ENCODE measurements around the gene PPOX. TPM values are rescaled to one million over a fixed set of nuclear protein-coding genes. Genes with fewer than 3 reads are reported as not detected.

PPOX gene
- total RNA-seq, 1 experiment from 2014 or later, result 23.1 TPM

DNA sequence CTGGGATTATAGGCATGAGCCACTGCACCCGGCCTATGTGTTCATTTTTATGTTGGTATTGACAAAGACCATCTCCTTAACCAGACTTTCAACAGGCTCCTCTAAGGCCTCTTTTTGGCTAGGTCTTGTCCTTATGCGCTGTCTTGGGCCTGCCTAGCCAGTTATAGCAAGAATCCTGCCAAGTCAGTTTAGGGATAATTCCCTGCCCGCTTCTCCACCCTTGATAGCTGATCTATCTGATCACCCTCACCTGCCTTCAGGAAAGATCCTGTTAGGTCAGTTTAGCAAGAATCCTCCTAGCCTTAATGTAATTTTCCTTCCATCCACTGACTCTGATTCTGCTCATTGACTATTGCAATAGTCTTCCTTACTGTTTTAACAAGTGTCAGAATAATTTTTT lies 13.5 kb downstream of the PPOX start:
- Histone ChIP-seq H4K20me1 (ENCODE audit: insufficient read depth) (no peaks in the 10 kb centered on the region), H3K9me3 (ENCODE audit: insufficient read depth, low read depth) (no peaks in the 10 kb centered on the region), H3K27me3 (ENCODE audit: insufficient read depth, low read depth) (no peaks in the 10 kb centered on the region), H3K4me2 (no peak overlapping the region), H3K4me1 (replicated peaks; ENCODE audit: insufficient read depth) (peaks cover 25% of the 10 kb centered on the region), H3K9me2 (ENCODE audit: insufficient read depth) (no peaks in the 10 kb centered on the region), H3K36me3 (ENCODE audit: low read depth) (no peaks in the 10 kb centered on the region), H3K27ac (no peak overlapping the region), H3K79me2 (ENCODE audit: low read depth) (peaks cover 14% of the 10 kb centered on the region), H2AFZ (no peak overlapping the region), H3K4me3 (no peak overlapping the region), H3F3A (ENCODE audit: insufficient read depth, low read depth) (peaks cover 13% of the 10 kb centered on the region; the same call in 1 of the 2 replicates)
- no peak for TF ChIP-seq EZH2 (IDR thresholded peaks at IDR 0.05; ENCODE audit: low read depth)
- TF ChIP-seq, protein P1, sequence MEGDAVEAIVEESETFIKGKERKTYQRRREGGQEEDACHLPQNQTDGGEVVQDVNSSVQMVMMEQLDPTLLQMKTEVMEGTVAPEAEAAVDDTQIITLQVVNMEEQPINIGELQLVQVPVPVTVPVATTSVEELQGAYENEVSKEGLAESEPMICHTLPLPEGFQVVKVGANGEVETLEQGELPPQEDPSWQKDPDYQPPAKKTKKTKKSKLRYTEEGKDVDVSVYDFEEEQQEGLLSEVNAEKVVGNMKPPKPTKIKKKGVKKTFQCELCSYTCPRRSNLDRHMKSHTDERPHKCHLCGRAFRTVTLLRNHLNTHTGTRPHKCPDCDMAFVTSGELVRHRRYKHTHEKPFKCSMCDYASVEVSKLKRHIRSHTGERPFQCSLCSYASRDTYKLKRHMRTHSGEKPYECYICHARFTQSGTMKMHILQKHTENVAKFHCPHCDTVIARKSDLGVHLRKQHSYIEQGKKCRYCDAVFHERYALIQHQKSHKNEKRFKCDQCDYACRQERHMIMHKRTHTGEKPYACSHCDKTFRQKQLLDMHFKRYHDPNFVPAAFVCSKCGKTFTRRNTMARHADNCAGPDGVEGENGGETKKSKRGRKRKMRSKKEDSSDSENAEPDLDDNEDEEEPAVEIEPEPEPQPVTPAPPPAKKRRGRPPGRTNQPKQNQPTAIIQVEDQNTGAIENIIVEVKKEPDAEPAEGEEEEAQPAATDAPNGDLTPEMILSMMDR (conservative IDR thresholded peaks at IDR 0.05), result no peak
- intact Hi-C loops (cut with micrococcal nuclease; ENCODE audit: unreplicated experiment), result no loop called here
- BruUV-seq (replicated peaks), result no TSS peak
- DNase-seq, result peak in 1 of 2 experiments; percentile 69
- ChIA-PET CTCF (no interaction called here), POLR2A (ENCODE audit: unreplicated experiment) (interaction anchor here (0.6 kb wide), 1 partner anchor 202 kb away, joined by 3 read pairs; no protein-coding TSS in a partner anchor)

DNA sequence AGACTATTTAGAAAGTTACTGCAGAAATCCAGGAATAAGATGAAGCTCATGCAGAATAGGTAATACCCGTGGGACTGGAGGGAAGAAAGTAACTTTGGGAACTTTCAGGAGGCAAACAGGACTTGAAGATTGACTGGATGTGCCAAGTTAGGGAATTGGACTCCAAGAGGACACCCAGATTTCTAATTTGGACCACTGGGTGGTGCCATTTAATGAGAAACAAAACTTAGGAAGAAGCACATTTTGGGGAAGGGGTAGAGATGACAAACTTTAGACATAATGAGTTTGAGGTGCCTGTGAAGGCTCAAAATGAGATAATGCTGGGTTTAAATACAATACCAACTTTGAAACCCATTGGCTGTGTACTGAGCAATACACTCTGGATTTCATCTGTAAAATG lies 14.4 kb downstream of the PPOX start:
- no peak for TF ChIP-seq EZH2 (IDR thresholded peaks at IDR 0.05; ENCODE audit: low read depth)
- TF ChIP-seq, protein P1 (conservative IDR thresholded peaks at IDR 0.05), result no peak; the same call in 1 of the 2 replicates
- Histone ChIP-seq H3K9me2 (ENCODE audit: insufficient read depth) (no peaks in the 10 kb centered on the region), H3K36me3 (ENCODE audit: low read depth) (no peaks in the 10 kb centered on the region), H3K79me2 (ENCODE audit: low read depth) (peaks cover 14% of the 10 kb centered on the region), H2AFZ (no peak overlapping the region), H3K4me2 (no peak overlapping the region), H3K27ac (no peak overlapping the region), H4K20me1 (ENCODE audit: insufficient read depth) (no peaks in the 10 kb centered on the region), H3K27me3 (ENCODE audit: insufficient read depth, low read depth) (no peaks in the 10 kb centered on the region), H3K9me3 (ENCODE audit: insufficient read depth, low read depth) (no peaks in the 10 kb centered on the region), H3K4me3 (no peak overlapping the region), H3F3A (ENCODE audit: insufficient read depth, low read depth) (peaks cover 13% of the 10 kb centered on the region; the same call in 1 of the 2 replicates), H3K4me1 (replicated peaks; ENCODE audit: insufficient read depth) (peaks cover 25% of the 10 kb centered on the region)
- ChIA-PET CTCF (no interaction called here), POLR2A (ENCODE audit: unreplicated experiment) (no interaction called here)
- intact Hi-C loops (cut with micrococcal nuclease; ENCODE audit: unreplicated experiment), result no loop called here
- no peak for DNase-seq
- BruUV-seq (replicated peaks), result no TSS peak

DNA sequence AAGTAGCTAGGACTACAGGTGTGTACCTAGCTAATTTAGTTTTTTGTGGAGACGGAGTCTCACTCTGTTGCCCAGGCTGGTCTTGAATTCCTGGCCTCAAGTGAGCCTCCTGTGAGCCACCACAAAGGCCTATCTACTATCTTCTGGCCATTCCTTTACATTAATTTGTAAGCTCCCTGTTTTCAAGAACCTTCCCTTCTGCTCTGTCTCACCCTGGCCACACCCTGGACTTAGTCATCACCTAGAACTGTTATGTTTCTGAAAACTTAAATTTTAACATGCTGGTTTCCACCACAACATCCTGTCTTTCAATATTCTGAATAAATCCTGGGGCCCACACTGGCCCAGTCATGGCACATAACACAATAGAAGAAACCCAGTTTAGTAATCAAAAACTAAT lies 16.0 kb downstream of the PPOX start:
- no peaks in the 10 kb centered on the region for H3K79me2 ChIP-seq (ENCODE audit: low read depth)
- no TSS peak for BruUV-seq (replicated peaks)
- peaks cover 13% of the 10 kb centered on the region; the same call in 1 of the 2 replicates for H3F3A ChIP-seq (ENCODE audit: insufficient read depth, low read depth)
- 0 out of 2 replicates have a peak overlapping the region, but pooled peaks have one; percentile 9 for H3K27ac ChIP-seq
- no peak overlapping the region for H2AFZ ChIP-seq
- H4K20me1 ChIP-seq (ENCODE audit: insufficient read depth), result no peaks in the 10 kb centered on the region
- H3K9me3 ChIP-seq (ENCODE audit: insufficient read depth, low read depth), result no peaks in the 10 kb centered on the region
- H3K36me3 ChIP-seq (ENCODE audit: low read depth), result no peaks in the 10 kb centered on the region
- no peak overlapping the region for H3K4me3 ChIP-seq
- H3K4me2 ChIP-seq, result no peak overlapping the region
- no peaks in the 10 kb centered on the region for H3K9me2 ChIP-seq (ENCODE audit: insufficient read depth)
- intact Hi-C loops (cut with micrococcal nuclease; ENCODE audit: unreplicated experiment), result no loop called here
- H3K4me1 ChIP-seq (replicated peaks; ENCODE audit: insufficient read depth), result peaks cover 17% of the 10 kb centered on the region
- DNase-seq, result no peak
- H3K27me3 ChIP-seq (ENCODE audit: insufficient read depth, low read depth), result no peaks in the 10 kb centered on the region
- TF ChIP-seq, protein P1 (conservative IDR thresholded peaks at IDR 0.05), result no peak
- no peak for TF ChIP-seq EZH2 (IDR thresholded peaks at IDR 0.05; ENCODE audit: low read depth)
- ChIA-PET CTCF (interaction anchor here (0.6 to 1.5 kb wide), 3 partner anchors 191 to 1394 kb away, joined by 4 to 5 read pairs (median 4); no protein-coding TSS in a partner anchor), POLR2A (ENCODE audit: unreplicated experiment) (no interaction called here)
